Measurements from ENCODE around the gene GUCD1.
"Not testable (repeated sequence)": the region's sequence is repeated elsewhere in the genome, so short reads cannot be mapped to it uniquely, and the experiment has no call there.

GUCD1 gene

DNA sequence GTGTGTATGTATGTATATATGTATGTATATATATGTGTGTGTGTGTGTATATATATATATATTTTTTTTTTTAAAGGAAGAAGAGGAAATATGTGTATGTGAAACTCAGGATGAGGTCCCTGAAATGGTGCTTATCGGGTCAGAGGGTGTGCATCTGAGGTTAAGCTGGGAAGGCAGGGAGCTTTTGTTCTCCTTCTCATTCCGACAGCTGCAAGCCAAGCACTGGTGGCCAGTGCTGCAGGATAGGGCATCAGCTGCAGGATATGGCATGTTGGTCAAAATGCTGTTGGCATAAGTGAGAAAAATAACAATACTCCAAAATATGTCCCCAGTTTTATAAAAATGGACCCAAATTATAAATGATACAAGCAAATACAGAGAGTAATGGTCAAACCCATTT, 8.3 kb upstream of the GUCD1 start:
- no peak for DNase-seq

DNA sequence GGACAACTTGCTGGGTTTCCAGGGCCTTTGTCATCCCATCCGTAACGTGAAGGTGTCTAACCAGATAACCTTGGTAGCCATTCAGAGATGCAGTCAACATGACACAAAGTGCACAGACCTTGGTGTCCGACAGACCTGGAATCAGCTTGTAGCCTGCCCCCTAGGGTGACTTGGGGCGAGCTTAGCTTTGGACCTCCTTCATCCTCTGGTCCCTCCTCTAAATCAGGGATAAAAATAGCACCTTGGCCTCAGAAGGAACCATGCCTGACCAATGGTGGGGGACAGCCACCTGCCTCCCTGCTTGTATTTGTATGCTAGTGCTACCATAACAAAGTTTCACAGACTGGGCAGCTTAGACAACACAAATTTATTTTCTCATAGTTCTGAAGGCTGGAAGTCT, 4.5 kb upstream of the GUCD1 start:
- DNase-seq, result no peak

DNA sequence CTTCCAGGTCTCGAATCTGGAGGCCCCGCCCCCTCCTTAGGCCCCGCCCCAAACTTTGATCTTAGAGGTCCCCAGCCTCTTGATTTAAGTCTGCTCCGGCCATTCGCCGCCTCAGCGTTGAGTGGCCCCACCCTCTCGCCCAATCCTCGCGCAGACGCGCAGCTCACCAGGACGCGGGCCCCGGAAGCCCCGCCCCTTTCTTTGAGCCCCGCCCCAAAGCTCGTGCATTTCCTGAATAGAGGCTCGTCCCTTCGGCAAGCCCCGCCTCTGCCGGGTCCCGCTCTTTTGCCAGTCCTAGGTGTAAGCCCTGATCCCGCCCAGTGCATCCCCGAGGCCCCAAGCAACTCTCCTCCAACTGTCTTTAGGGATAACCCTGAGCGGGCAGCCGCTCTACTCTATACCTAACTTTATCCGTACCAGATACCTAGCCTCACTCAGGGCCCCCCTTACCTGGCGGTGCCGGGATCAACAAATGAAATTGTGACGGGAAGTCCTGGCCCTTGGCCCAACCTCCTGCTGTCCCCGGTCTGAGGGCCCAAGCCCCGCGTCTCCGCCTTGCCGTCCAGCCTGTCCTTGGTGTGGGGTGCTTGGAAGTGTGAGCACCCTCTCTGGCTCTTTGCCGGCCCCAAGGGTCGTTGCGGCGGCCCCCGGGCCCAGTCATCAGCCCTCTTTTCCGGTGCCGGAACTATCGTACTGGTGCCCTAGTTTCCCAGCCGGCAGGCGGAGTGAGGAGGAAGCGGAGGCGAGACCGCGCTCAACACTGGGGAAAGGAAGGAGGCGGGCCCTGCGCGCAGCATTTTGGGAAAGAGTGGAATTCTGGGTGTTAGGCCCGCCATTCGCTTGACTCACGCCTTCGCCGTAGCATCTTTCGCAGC, 464 bp upstream of the GUCD1 start, which contains the start of gene SNRPD3:
Gene SNRPD3 (plus strand): TSS at position 835 of the 875 bp plus-strand sequence. CDS start 1,676 bp downstream, outside the sequence.
- peak; percentile 97 for DNase-seq

DNA sequence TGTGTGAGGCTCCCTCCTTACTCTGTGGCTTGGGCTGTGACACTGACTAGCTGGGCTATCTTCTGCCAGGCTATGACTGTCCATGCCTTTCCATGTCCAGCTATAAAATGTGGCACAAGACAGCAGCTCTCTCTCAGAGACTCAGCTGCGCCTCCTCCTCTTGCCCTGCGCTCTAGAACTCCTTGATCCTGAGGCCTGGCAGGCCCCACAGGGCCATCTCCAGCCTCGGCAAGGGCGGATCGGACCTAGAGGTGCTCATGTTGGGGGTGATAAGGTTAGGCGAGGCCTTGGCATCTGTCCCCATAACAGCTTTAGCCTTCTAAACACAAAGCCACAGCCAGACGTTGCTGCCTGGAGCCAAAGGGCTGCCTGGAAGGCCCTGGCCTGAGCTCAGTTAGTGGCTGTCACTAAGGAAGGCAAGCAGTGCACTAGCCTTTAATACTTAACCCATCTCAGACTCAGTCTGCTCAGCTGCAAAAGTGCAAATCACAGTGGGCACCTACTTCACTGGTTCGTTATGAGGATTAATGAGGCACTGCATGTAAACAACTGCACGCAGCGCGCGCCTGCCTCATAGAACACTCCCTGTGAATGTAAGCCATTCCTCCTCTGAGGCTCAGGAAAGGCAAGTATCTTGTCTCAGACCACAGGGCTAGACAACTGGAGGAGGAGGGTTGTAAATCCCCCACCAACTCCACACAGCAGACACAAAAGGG, 1.2 kb downstream of the GUCD1 start:
- no peak for DNase-seq

DNA sequence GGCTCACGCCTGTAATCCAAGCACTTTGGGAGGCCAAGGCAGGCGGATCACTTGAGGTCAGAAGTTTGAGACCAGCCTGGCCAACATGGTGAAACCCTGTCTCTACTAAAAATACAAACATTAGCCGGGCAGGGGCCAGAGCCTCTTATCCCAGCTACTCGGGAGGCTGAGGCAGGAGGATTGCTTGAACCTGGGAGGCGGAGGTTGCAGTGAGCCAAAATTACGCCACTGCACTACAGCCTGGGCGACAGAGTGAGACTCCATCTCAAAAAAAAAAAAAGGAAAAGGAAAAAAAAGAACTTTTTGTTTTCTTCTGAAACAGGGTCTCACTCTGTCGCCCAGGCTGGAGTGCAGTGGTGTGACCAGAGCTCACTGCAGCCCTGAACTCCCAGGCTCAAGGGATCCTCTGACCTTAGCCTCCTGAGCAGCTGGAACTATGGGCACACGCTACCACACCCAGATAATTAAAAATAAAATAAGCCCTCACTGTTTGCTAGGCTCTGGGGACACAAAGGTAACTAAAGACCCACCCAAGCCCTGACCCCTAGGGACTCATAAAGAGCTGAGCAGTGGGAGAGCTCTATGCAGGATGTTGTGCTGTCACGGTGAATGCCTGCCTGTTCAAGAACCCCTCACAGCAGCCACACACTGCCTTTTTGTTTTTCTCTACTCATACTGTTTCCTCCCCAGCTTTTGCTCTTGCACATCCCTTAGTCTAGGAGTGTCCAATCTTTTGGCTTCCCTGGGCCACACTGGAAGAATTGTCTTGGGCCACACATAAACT, 2.2 kb downstream of the GUCD1 start:
- DNase-seq, result not testable (repeated sequence)

DNA sequence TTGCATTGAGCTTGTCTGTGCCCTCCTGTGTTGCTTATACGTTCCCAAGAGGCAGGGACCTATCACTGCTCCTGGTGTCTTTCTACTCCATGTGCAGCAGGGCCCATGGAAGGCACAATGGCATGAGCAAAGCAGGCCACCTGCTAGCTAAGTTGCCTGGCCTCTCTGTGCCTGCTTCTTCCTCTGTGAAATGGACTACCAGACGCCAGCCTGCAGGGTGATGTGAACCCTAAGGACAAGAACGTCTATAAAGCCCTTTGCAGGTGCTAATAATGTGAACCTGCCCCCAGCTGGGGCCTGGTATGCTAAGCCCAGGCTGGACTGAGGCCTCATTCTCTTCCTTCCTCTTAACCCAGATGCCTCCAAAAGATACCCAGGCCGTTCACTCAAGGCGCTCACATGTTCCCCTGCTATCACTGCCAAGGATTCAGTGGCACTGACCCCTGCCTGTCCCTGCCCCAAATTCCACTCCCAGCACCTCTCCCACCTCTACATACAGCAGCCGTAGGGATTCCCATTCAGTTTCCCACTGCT, 4.0 kb downstream of the GUCD1 start:
- DNase-seq, result no peak

DNA sequence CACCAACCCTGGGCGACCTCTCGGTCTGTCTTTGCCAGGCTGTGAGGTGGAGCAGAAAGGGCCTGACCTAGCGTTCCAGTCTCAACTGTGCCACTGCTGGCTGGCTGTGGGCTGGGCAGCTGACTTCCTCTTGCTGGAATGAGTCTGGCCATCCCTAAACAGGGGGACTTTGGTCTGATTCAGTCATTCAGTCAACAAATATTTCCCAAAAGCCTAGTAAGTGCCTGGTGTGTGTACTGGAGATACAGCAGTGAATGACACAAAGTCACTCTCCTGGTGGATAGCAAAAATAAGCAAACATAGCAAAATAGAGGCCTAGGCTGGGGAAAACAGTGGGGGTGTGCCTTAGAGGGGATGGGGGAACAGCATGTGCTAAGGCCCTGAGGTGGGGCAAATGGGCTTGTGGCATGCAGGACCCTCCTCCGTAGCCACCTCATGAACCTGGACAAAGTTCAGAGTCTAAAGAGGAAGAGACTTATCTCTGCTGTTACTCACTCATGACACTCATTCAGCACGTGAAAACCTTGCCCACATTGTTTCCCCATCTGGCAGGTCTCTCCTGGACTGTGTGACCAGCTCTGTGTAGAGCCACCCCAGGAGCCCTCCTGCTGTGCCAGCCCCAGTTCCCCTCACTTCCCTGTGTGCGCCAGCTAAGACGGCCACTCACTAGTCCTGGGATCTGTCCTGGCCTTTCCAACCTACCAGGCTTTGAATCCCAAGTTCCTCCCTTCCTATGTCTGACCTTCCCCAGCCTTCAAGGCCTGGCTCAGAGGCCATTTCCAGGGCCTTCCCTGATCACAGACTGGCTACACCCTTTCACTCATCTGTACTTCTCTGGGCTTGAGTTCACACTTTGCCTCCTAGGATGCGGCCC, 4.7 kb downstream of the GUCD1 start:
- no peak for DNase-seq

DNA sequence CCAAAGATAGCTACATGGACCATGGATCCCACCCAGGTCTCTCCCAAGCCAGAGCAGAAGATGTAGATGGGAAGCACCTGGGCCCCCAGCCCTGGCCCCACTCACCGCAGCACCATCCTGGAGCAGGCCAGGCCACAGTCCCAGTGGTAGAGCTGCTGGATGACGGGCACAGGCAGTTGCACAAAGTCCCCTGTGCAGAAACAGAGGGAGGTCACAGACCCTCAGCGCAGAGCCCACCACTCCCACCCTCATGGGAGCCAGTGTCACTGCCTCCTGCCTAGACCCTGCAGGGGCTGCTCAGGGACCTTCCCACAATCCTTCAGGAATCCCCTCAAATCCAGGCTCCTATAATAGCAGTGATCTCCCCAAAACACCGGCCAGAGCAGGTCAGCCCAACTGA, 6.1 kb downstream of the GUCD1 start:
- no peak for DNase-seq

DNA sequence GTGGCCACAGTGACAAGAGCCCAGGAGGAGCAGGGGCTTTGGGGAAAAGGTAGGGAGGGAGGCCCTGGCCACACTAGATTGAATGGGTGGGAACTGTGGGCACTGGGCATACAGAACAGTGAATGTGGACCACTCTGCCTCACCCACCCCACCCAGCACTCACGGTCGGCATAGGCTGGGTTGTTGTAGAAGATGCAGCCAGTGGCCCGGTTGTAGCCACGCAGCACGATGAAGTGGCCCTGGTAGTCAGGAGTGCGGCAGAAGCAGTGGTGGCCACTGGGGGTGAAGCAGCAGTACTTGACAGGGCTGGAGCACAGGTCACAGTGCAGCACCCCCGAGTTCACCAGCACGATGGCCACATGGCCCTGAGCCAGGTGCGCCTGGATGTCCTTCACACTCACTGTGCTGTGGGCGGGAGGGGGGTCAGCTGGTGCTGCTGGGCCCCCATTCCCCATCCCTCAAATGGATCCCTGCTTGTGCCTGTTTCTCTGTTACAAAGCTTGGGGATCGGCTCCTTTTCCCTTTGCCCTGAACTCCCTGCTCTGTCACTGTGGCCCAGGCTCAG, 11.2 kb downstream of the GUCD1 start:
- DNase-seq, result no peak

DNA sequence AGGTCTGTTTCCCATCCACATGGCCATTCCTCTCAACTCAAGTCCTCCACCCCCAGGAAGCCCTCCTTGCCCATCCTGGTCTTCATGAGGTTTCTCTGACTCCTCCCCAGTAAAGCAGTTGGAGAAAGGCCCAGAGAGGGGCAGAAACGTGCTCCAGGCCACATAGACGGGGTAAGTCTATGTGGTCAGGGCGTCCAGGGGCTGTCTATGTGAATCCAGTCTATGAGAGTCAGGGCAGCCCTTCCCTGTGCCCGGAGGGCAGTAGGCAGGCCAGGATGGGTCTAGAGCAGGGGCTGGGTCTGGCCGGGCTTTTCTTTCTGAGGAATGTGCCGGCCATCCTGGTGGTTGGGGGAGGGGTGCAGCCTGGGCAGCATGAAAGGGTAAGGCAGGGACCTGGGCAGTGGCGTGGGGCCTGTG, 11.7 kb downstream of the GUCD1 start:
- DNase-seq, result no peak

DNA sequence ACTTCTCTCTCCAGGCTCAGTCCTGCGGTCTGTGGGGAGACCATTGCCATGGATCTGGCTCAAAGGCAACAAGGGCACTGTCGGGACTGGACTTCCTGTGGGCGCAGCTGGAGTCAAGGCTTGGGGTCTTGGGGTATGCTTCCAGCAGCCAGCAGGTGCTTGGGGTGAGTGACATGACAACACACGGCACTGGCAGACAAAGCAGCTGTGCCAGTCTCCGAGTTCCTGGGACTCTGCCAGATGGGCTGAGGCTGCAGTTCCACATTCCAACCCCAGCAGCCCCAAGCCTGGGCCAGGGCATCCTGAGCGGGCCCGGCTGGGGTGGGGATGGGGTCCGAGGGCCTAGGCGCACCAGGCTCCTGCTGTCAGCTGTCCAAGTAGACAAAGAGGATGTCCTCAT, 12.3 kb downstream of the GUCD1 start:
- DNase-seq, result no peak

DNA sequence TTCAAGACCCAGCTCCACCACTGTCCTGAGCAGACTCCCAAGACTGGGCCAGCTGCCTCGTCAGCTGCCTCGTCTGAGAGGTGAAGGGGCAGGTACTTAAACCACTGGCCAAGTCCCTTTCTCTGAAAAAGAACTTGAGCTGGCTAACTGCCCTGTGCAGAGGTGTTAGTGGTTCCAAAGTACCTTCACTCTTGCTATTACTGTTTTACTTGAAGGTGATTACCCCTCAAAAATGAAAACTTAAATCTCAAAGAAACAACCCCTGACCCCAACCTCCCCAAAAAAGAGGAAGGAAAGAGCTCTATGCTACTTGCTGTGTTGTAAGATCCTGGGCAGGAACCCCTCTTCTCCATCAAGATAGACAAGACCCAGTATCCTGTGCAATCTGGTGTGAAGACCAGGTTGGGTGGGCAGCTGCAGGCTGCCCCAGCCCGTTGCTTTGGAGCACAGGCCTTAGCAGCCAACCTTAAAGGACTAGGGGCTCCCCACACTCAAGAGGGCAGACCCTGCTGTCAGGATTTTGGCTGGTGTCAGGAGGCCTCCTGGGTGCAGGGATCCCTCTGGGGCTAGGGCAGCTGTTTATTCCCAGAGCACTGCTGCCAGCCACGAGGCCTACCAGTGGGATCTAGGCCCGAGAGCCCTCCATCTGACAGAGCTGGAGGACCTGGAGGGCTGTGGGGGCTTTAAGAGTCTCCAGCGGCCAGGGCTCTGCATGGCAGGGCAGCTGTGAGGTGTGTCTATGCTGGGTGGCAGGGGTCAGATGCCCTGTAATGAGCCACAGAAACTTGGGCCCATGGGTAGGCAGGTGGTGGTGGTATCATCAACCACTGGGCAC, 13.0 kb downstream of the GUCD1 start:
- no peak for DNase-seq

DNA sequence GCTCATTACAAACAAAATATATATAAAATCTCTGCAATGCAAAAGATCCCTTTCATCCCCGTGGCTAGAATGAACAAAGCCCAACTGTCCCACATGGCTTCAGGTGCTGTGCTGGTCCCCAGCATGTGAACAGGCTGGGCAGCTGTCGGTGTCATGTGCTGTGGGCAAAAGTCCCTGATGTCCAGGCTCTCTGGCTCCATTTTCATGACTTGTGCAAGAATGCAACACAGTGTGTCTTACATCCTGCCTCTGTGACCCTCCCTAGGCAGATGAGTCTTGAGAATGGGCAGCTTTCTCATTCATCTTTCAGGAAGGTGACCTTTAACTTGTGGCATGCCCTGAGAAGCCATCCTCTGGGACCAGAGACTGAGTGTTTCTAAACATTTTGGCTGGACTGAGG, 14.5 kb downstream of the GUCD1 start:
- no peak for DNase-seq

DNA sequence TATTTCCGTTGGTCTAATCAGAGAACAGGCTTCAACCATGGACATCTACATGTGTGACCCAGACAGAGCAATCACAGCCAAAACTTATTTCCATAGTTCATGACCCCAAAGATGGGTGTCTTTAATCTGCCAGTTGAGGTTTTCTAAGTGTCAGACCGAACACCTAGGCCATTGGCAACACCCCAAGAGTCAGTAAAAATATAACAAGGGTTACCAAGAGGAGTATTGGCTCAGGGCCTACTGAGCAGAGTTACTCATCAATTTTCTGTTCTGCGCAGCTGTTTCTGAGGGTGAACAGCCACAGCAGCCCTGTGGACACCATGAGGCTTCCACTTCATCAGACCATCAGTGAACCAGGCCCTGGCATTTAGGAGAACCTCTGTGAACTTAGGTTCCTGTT, 18.8 kb downstream of the GUCD1 start:
- DNase-seq, result no peak

DNA sequence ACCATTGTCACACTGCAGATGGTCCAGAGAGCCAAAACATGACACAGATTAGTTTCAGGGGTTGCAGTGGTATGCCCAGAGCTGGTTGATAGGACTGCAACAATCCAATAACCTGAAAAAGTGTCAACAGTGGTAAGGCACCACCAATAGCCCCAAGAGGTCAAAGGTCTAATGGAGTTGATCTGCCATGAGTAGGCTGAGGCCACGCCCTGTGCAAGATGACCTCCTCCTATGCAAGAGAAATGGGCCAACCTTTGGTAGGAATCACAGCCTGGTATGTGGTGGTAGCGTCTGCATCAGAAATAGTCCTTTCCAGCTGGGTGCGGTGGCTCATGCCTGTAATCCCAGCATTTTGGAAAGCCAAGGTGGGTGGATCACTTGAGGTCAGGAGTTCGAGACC, 19.6 kb downstream of the GUCD1 start:
- DNase-seq, result no peak

DNA sequence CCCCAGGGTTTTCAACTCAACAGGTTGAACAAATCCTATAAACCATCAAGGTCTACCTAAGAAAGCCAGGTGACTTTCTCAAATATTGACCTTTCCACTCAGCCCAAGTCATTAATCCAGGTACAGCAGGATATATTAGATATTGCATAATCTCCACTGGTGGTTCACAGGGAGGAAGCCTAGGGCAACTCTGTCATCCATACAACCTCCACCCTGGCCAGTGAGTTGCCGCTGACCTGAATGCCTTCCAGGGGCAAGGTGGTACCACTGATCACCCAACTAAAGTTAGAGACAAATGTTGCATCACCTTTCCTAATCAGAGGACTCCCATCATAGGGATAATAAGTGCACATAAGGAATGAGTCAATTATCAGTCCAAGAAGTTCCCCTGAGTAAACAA, 22.9 kb downstream of the GUCD1 start:
- DNase-seq, result no peak

DNA sequence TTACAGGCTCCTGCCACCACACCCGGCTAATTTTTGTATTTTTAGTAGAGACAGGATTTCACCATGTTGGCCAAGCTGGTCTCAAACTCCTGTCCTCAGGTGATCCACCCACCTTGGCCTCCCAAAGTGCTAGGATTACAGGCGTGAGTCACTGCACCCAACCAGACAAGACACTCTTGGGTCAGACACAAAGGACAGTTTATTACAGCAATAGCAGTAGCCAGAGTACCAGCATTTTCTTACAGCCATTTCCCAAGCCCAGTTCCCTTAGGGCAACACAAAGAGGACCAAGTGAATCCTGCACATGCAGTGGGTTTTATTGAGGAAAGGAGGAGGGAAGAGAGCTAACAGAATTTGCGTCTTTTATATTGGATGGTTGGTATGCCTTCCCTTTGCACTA, 24.0 kb downstream of the GUCD1 start:
- DNase-seq, result not testable (repeated sequence)

DNA sequence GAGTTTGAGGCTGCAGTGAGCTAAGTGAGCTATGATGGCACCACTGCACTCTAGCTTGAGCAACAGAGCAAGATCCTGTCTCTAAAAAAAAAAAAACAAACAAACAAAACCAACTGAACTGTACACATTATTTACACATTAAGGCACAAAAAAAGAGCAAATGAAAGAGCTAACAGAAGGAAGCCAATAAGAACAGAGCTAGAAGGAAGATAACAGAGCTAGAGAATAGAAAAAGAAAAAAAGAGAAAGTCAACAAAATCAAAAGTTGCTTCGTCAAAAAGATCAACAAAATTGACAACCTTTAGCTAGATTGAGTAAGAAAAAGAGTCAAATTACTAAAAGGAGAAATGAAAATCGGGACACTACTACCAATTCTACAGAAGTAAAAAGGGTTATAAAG, 25.0 kb downstream of the GUCD1 start:
- DNase-seq, result no peak

DNA sequence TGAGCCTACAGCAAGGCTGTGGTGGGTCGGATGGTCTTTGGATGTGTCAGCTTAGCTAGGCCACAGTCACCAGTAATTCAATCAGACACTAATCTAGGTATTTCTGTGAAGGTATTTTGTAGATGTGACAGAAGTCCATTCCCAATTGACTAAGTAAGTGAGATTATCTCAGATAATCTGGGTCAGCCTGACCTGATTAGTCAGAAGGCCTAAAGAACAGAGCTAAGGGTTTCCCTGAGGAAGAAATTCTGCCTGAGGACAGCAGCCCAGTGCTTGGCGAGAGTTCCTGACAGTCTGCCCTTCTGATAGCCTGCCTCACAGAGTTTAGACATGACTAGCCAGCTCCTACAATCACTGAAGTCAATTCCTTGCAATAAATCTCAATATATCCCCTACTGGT, 28.7 kb downstream of the GUCD1 start:
- no peak for DNase-seq

DNA sequence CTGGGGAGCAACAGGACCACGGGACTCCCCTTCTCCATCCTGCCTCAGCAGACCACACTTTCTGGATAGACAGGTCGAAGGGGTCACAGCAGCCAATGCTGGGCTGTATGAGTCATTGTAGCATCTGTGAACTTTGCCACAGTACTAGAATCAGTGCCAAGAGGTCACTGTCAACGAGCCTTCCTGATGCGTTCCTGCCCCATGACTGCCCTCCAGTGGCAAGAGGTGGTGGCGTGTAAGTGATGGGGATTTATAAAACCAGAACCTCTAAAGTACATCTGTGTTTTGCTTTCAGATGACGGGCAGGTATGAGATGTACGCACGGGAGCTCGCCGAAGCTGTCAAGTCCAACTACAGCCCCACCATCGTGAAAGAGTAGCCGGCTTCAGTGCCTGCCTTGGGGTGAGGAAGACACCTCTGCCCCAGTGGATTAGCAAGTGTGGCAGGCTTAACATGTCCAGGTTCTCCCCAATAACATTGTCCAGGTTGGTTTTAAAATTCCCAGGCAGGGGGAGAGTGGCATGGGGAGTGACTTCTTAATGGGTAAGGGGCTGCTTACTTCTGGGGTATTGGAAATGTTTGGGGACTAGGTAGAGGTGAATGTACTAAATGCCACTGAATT, 29.4 kb downstream of the GUCD1 start:
- peak; percentile 30 to 33 for DNase-seq

All from NCI-H1930 (cell line).